GM23338 (cell line): ENCODE data around the gene FYN. TPM values are rescaled to one million over a fixed set of nuclear protein-coding genes. Genes with fewer than 3 reads are reported as not detected.
A peak's percentile ranks its signal among the peaks of the same experiment; 100 is the strongest.

ENCODE experiments used
- ATAC-seq: fragments of 200-7000 bp; cut with Tn5 transposase; 3 replicates; pipeline ENCODE4 v1.9.1; 2020
- DNase-seq: peaks from one replicate; pipeline ENCODE4 v3.0.0-alpha.2; 2015; ENCODE audit warnings: low spot score
- H2AFZ ChIP-seq: fragments of 200-600 bp; sonication (generic); 2 replicates; pipeline ENCODE4 v1.8.0; 2016; ENCODE audit warnings: antibody characterized with exemption, mild to moderate bottlenecking, moderate library complexity
- H3F3A ChIP-seq: fragments of 200-600 bp; sonication (generic); replicated peaks from 2 replicates; pipeline ENCODE4 v1.8.0; 2017; ENCODE audit warnings: antibody characterized with exemption, mixed run types, low read depth
- H3K27ac ChIP-seq: fragments of 200-600 bp; sonication (generic); 2 replicates; pipeline ENCODE4 v1.6.1; 2016; ENCODE audit warnings: low read depth
- H3K27me3 ChIP-seq: fragments of 200-600 bp; sonication (generic); 2 replicates; pipeline ENCODE4 v1.8.0; 2016; ENCODE audit warnings: mild to moderate bottlenecking, mixed run types, moderate library complexity; ENCODE audit not compliant: insufficient read depth
- H3K36me3 ChIP-seq: fragments of 200-600 bp; sonication (generic); 2 replicates; pipeline ENCODE4 v1.8.0; 2016; ENCODE audit warnings: mild to moderate bottlenecking; ENCODE audit not compliant: insufficient read depth
- H3K4me1 ChIP-seq: fragments of 200-600 bp; sonication (generic); 2 replicates; pipeline ENCODE4 v1.8.0; 2016; ENCODE audit warnings: mild to moderate bottlenecking, moderate library complexity; ENCODE audit not compliant: insufficient read depth
- H3K4me2 ChIP-seq: fragments of 200-600 bp; sonication (generic); 2 replicates; pipeline ENCODE4 v1.7.1; 2017; ENCODE audit warnings: mixed run types
- H3K4me3 ChIP-seq: fragments of 200-600 bp; sonication (generic); 2 replicates; pipeline ENCODE4 v1.6.1; 2016; ENCODE audit warnings: mixed run types
- H3K79me2 ChIP-seq: fragments of 200-600 bp; sonication (generic); replicated peaks from 2 replicates; pipeline ENCODE4 v1.8.0; 2017; ENCODE audit warnings: mild to moderate bottlenecking; ENCODE audit not compliant: insufficient read depth
- H3K9me2 ChIP-seq: fragments of 200-600 bp; sonication (generic); 2 replicates; pipeline ENCODE4 v1.8.0; 2017; ENCODE audit not compliant: insufficient read depth
- H4K20me1 ChIP-seq: fragments of 200-600 bp; sonication (generic); replicated peaks from 2 replicates; pipeline ENCODE4 v1.8.0; 2017; ENCODE audit warnings: mild to moderate bottlenecking; ENCODE audit not compliant: insufficient read depth
- H3K27ac Mint-ChIP-seq: 2 replicates; pipeline ENCODE4 v1.8.0; 2020; ENCODE audit warnings: inconsistent platforms, mild to moderate bottlenecking, moderate library complexity, mixed read lengths
- H3K27me3 Mint-ChIP-seq: 3 replicates; pipeline ENCODE4 v1.8.0; 2022; ENCODE audit warnings: low read depth, mild to moderate bottlenecking, moderate library complexity, mixed read lengths, inconsistent platforms; ENCODE audit not compliant: insufficient read depth, poor library complexity
- H3K36me3 Mint-ChIP-seq: 3 replicates; pipeline ENCODE4 v1.8.0; 2021; ENCODE audit warnings: low read depth, mild to moderate bottlenecking, inconsistent platforms, moderate library complexity, mixed read lengths
- H3K4me1 Mint-ChIP-seq: 3 replicates; pipeline ENCODE4 v1.8.0; 2020; ENCODE audit warnings: mild to moderate bottlenecking, inconsistent platforms, mixed read lengths
- H3K4me3 Mint-ChIP-seq: 3 replicates; pipeline ENCODE4 v1.8.0; 2021; ENCODE audit warnings: moderate library complexity, mild to moderate bottlenecking, inconsistent platforms, mixed read lengths
- H3K9me3 Mint-ChIP-seq: 3 replicates; pipeline ENCODE4 v1.8.0; 2020; ENCODE audit warnings: moderate library complexity, mild to moderate bottlenecking, inconsistent platforms, mixed read lengths
- CREB1 ChIP-seq: fragments of 250-450 bp; sonication (Bioruptor Pico); IDR thresholded peaks from 2 replicates; pipeline ENCODE4 v1.5.0; 2020; ENCODE audit warnings: low read depth, mild to moderate bottlenecking, moderate library complexity
- EZH2 ChIP-seq: fragments of 200-600 bp; sonication (generic); IDR thresholded peaks from one replicate; pipeline ENCODE4 v1.8.0; 2017; ENCODE audit warnings: antibody characterized with exemption, mild to moderate bottlenecking, low read depth; ENCODE audit not compliant: unreplicated experiment
- EZH2phosphoT487 ChIP-seq: fragments of 200-600 bp; sonication (generic); IDR thresholded peaks from one replicate; pipeline ENCODE4 v1.8.1; 2018; ENCODE audit warnings: antibody characterized with exemption; ENCODE audit not compliant: unreplicated experiment
- JUNB ChIP-seq: IDR thresholded peaks from one replicate; pipeline ENCODE4 v1.6.1; 2016; ENCODE audit warnings: antibody characterized with exemption; ENCODE audit not compliant: unreplicated experiment
- NANOG ChIP-seq: IDR thresholded peaks from 2 replicates; pipeline ENCODE4 v1.6.1; 2016; ENCODE audit warnings: antibody characterized with exemption, borderline replicate concordance
- POLR2AphosphoS5 ChIP-seq: IDR thresholded peaks from 2 replicates; pipeline ENCODE4 v1.6.1; 2016; ENCODE audit warnings: antibody characterized with exemption, low read depth
- STAT1 ChIP-seq: IDR thresholded peaks from one replicate; pipeline ENCODE4 v1.6.1; 2016; ENCODE audit warnings: antibody characterized with exemption; ENCODE audit not compliant: unreplicated experiment
- ZNF114 ChIP-seq: fragments of 250-450 bp; sonication (Bioruptor Pico); IDR thresholded peaks from 2 replicates; pipeline ENCODE4 v1.5.0; 2020; ENCODE audit warnings: mild to moderate bottlenecking, moderate library complexity
- ZNF331 ChIP-seq: fragments of 250-450 bp; sonication (Bioruptor Pico); IDR thresholded peaks from 2 replicates; pipeline ENCODE4 v1.5.0; 2020; ENCODE audit warnings: low read depth, mild to moderate bottlenecking, moderate library complexity
- polyA plus RNA-seq: library from polyadenylated mRNA; unstranded; fragments of >200 nt; fragmentation: Nextera tagmentation; extraction: Ambion mirVana; gene quantifications from 2 replicates; pipeline ENCODE4 v1.2.1, GENCODE V29; 2016
- total RNA-seq: library from RNA; depleted of rRNA; stranded (reverse); fragments of >200 nt; shearing (Covaris generic); gene quantifications from 2 replicates; pipeline ENCODE4 v1.2.3, GENCODE V29; 2014
- TF ChIP-seq, protein P1 (sequence below): IDR thresholded peaks from 2 replicates; pipeline ENCODE4 v1.6.1; 2016; ENCODE audit warnings: antibody characterized with exemption
- TF ChIP-seq, protein P2 (sequence below): fragments of 250-450 bp; sonication (Bioruptor Pico); IDR thresholded peaks from 2 replicates; pipeline ENCODE4 v1.5.0; 2020; ENCODE audit warnings: mild to moderate bottlenecking, moderate library complexity
- TF ChIP-seq, protein P3 (sequence below), 2 experiments: fragments of 200-600 bp in 1 of 2; sonication (generic) in 1 of 2; conservative IDR thresholded peaks; 2 replicates each; pipeline versions ENCODE4 v1.5.1 to v1.6.1; 2016 to 2017; ENCODE audit warnings: antibody characterized with exemption in 2 of 2, low read depth in 2 of 2, mild to moderate bottlenecking in 2 of 2, moderate library complexity in 1 of 2
- TF ChIP-seq, protein P4 (sequence below): IDR thresholded peaks from one replicate; pipeline ENCODE4 v1.6.1; 2018; ENCODE audit warnings: antibody characterized with exemption; ENCODE audit not compliant: unreplicated experiment

Gene FYN
- total and polyA plus RNA-seq, 2 experiments from 2014 or later: 46.8 to 143 TPM

DNA sequence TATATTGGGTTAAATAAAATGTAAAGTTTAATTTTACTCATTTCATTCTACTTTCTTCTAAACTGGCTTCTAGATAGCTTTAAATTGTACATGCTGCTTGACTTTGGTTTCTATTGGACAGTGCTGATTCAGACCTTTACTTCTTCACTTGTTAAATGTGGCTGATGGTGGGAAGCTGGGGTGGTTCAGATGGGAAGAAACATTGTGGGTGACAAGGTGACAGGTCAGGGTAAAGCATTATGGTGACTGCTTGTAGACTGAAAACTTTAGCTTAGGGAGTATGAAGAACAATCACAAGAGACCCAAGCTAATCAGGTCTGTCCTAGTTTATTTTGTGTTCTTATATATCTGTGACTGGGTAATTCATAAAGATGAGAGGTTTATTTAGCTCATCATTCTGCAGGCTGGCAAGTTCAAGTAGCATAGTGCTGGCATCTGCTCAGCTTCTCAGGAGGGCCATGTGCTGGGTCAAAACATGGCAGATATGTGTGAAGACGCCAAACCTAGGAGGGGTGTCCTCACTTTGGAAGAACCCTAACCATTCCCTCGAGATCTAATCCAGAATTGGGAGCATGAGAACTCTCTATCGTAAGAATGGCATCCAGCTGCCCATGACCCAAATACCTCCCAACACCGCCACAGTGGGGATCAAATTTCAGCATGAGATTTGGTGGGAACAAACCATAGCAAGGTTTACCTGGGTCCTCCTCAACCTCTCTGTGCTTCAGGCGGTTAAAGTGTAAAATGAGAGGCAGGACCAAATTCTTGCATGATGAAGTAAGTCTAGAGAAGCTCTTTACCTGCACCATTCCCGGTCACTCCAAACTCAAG lies 102.8 kb downstream of the FYN start:
- Mint-ChIP-seq H3K27ac (no peak overlapping the region), H3K4me3 (no peak overlapping the region), H3K4me1 (peaks cover 46% of the 10 kb centered on the region), H3K36me3 (peaks cover 6% of the 10 kb centered on the region; the same call in 1 of the 3 replicates), H3K27me3 (peaks cover 3% of the 10 kb centered on the region), H3K9me3 (no peaks in the 10 kb centered on the region)
- H3K27me3 ChIP-seq: no peaks in the 10 kb centered on the region
- peaks cover 15% of the 10 kb centered on the region for H3K79me2 ChIP-seq
- no peaks in the 10 kb centered on the region for H3F3A ChIP-seq
- TF ChIP-seq, protein P1, sequence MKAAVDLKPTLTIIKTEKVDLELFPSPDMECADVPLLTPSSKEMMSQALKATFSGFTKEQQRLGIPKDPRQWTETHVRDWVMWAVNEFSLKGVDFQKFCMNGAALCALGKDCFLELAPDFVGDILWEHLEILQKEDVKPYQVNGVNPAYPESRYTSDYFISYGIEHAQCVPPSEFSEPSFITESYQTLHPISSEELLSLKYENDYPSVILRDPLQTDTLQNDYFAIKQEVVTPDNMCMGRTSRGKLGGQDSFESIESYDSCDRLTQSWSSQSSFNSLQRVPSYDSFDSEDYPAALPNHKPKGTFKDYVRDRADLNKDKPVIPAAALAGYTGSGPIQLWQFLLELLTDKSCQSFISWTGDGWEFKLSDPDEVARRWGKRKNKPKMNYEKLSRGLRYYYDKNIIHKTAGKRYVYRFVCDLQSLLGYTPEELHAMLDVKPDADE: no peak
- TF ChIP-seq EZH2phosphoT487: no peak
- TF ChIP-seq, protein P2, sequence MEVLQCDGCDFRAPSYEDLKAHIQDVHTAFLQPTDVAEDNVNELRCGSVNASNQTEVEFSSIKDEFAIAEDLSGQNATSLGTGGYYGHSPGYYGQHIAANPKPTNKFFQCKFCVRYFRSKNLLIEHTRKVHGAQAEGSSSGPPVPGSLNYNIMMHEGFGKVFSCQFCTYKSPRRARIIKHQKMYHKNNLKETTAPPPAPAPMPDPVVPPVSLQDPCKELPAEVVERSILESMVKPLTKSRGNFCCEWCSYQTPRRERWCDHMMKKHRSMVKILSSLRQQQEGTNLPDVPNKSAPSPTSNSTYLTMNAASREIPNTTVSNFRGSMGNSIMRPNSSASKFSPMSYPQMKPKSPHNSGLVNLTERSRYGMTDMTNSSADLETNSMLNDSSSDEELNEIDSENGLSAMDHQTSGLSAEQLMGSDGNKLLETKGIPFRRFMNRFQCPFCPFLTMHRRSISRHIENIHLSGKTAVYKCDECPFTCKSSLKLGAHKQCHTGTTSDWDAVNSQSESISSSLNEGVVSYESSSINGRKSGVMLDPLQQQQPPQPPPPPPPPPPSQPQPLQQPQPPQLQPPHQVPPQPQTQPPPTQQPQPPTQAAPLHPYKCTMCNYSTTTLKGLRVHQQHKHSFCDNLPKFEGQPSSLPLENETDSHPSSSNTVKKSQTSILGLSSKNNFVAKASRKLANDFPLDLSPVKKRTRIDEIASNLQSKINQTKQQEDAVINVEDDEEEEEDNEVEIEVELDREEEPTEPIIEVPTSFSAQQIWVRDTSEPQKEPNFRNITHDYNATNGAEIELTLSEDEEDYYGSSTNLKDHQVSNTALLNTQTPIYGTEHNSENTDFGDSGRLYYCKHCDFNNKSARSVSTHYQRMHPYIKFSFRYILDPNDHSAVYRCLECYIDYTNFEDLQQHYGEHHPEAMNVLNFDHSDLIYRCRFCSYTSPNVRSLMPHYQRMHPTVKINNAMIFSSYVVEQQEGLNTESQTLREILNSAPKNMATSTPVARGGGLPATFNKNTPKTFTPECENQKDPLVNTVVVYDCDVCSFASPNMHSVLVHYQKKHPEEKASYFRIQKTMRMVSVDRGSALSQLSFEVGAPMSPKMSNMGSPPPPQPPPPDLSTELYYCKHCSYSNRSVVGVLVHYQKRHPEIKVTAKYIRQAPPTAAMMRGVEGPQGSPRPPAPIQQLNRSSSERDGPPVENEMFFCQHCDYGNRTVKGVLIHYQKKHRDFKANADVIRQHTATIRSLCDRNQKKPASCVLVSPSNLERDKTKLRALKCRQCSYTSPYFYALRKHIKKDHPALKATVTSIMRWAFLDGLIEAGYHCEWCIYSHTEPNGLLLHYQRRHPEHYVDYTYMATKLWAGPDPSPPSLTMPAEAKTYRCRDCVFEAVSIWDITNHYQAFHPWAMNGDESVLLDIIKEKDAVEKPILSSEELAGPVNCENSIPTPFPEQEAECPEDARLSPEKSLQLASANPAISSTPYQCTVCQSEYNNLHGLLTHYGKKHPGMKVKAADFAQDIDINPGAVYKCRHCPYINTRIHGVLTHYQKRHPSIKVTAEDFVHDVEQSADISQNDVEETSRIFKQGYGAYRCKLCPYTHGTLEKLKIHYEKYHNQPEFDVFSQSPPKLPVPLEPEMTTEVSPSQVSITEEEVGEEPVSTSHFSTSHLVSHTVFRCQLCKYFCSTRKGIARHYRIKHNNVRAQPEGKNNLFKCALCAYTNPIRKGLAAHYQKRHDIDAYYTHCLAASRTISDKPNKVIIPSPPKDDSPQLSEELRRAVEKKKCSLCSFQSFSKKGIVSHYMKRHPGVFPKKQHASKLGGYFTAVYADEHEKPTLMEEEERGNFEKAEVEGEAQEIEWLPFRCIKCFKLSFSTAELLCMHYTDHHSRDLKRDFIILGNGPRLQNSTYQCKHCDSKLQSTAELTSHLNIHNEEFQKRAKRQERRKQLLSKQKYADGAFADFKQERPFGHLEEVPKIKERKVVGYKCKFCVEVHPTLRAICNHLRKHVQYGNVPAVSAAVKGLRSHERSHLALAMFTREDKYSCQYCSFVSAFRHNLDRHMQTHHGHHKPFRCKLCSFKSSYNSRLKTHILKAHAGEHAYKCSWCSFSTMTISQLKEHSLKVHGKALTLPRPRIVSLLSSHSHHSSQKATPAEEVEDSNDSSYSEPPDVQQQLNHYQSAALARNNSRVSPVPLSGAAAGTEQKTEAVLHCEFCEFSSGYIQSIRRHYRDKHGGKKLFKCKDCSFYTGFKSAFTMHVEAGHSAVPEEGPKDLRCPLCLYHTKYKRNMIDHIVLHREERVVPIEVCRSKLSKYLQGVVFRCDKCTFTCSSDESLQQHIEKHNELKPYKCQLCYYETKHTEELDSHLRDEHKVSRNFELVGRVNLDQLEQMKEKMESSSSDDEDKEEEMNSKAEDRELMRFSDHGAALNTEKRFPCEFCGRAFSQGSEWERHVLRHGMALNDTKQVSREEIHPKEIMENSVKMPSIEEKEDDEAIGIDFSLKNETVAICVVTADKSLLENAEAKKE (CRISPR knock-in tag): no peak; the same call in 1 of the 2 replicates
- TF ChIP-seq CREB1 (CRISPR knock-in tag): no peak
- TF ChIP-seq NANOG: no peak
- TF ChIP-seq, protein P3, sequence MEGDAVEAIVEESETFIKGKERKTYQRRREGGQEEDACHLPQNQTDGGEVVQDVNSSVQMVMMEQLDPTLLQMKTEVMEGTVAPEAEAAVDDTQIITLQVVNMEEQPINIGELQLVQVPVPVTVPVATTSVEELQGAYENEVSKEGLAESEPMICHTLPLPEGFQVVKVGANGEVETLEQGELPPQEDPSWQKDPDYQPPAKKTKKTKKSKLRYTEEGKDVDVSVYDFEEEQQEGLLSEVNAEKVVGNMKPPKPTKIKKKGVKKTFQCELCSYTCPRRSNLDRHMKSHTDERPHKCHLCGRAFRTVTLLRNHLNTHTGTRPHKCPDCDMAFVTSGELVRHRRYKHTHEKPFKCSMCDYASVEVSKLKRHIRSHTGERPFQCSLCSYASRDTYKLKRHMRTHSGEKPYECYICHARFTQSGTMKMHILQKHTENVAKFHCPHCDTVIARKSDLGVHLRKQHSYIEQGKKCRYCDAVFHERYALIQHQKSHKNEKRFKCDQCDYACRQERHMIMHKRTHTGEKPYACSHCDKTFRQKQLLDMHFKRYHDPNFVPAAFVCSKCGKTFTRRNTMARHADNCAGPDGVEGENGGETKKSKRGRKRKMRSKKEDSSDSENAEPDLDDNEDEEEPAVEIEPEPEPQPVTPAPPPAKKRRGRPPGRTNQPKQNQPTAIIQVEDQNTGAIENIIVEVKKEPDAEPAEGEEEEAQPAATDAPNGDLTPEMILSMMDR (conservative IDR thresholded peaks at IDR 0.05; ENCODE audit: low read depth in 2 of 2): no peak
- no peak for TF ChIP-seq POLR2AphosphoS5
- TF ChIP-seq, protein P4, sequence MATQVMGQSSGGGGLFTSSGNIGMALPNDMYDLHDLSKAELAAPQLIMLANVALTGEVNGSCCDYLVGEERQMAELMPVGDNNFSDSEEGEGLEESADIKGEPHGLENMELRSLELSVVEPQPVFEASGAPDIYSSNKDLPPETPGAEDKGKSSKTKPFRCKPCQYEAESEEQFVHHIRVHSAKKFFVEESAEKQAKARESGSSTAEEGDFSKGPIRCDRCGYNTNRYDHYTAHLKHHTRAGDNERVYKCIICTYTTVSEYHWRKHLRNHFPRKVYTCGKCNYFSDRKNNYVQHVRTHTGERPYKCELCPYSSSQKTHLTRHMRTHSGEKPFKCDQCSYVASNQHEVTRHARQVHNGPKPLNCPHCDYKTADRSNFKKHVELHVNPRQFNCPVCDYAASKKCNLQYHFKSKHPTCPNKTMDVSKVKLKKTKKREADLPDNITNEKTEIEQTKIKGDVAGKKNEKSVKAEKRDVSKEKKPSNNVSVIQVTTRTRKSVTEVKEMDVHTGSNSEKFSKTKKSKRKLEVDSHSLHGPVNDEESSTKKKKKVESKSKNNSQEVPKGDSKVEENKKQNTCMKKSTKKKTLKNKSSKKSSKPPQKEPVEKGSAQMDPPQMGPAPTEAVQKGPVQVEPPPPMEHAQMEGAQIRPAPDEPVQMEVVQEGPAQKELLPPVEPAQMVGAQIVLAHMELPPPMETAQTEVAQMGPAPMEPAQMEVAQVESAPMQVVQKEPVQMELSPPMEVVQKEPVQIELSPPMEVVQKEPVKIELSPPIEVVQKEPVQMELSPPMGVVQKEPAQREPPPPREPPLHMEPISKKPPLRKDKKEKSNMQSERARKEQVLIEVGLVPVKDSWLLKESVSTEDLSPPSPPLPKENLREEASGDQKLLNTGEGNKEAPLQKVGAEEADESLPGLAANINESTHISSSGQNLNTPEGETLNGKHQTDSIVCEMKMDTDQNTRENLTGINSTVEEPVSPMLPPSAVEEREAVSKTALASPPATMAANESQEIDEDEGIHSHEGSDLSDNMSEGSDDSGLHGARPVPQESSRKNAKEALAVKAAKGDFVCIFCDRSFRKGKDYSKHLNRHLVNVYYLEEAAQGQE: no peak
- no peak for TF ChIP-seq ZNF114 (CRISPR knock-in tag)
- no peak for TF ChIP-seq EZH2
- no peak for TF ChIP-seq JUNB
- TF ChIP-seq ZNF331 (CRISPR knock-in tag): no peak
- no peak for TF ChIP-seq STAT1
- no peaks in the 10 kb centered on the region for H3K36me3 ChIP-seq
- peak overlapping the region; percentile 65; the same call in 1 of the 2 replicates for H3K27ac ChIP-seq
- no peak overlapping the region for H3K4me3 ChIP-seq
- no peaks in the 10 kb centered on the region for H4K20me1 ChIP-seq
- peak overlapping the region; percentile 24 for H3K4me2 ChIP-seq
- H3K4me1 ChIP-seq: peaks cover 24% of the 10 kb centered on the region
- peak; percentile 64 for DNase-seq
- ATAC-seq: peak; percentile 59
- H3K9me2 ChIP-seq: no peaks in the 10 kb centered on the region
- H2AFZ ChIP-seq: no peak overlapping the region
